ENCODE measurements around the gene FMO5.
"Not testable (repeated sequence)": the region's sequence is repeated elsewhere in the genome, so short reads cannot be mapped to it uniquely, and the experiment has no call there.

Gene FMO5

GRCh38 chr1:147238925-147239820, 14.0 kb upstream of the FMO5 start:
- DNase-seq (ENCODE audit: low read depth): no peak

DNA sequence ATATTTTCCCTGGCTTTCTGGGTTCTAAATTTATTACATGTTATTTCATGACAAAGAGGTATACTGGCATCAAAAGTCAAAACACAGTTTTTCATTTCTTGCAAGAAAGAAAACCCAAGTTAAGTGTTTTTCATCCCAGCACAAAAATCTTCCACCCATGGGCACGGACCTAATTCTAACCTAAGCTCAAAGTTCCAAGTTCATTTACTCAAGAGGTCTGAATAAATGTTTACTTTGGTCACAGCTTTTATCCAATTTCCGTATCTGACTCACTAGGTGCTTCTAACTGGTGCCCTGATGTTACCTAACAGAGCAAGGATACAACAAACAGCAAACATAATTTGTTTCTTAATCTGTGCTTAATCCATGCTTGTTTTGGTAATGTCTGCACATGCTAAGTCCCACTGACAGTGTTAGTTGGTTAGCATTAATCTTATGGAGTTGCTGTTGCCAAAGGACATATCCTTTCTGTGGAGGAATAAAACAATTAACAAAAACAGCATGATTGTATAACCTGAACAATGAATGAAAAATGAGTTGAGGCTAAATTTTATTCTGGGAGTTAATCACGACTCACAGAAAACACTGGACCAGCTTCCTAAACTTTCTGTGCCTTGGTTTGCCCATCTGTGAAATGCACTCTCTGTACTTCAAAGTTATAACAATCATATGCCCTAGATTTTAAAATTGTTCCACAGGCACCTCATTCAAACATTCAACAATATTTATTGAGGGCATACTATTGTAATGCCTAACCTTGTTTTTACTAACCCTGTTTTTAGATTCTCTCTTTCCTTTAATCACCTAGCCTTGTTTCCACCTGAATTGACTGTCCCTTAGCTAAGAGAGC, 13.1 kb upstream of the FMO5 start:
- DNase-seq (ENCODE audit: low read depth): no peak

GRCh38 chr1:147236959-147237791, 12.0 kb upstream of the FMO5 start:
- DNase-seq (ENCODE audit: low read depth): no peak

DNA sequence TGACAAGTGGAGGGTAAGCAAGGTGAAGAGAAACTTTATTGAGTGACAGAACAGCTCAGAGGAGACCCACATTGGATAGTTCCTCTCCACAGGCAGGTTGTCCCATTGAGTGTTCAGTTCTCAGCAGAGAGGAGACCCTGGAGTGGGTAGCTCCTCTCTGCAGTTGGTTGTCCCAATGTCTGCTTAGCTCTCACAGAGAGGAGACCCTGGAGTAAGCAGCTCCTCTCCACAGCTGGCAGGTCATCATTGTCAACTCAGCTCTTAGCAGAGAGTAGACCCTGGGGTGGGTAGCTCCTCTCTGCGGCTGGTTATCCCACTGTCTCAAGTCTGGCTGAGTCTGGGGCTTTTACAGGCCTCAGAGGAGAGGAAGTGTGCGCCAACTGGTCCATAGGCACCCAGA, 11.3 kb upstream of the FMO5 start:
- DNase-seq (ENCODE audit: low read depth): no peak

- DNase-seq (ENCODE audit: low read depth): no peak
Observed at GRCh38 chr1:147235822-147236221, 10.7 kb upstream of the FMO5 start.

DNA sequence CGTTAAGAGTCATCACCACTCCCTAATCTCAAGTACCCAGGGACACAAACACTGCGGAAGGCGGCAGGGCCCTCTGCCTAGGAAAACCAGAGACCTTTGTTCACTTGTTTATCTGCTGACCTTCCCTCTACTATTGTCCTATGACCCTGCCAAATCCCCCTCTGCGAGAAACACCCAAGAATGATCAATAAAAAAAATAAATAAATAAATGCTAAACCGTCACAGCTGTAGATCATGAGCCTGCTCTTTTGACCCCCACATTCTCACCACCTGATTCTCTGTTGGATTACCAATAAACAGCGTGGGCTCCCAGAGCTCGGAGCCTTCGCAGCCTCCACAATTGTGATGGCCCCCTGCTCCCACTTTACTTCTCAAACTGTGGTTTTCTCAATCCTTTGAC, 8.8 kb upstream of the FMO5 start:
- DNase-seq (ENCODE audit: low read depth): not testable (repeated sequence)

GRCh38 chr1:147231032-147231431, 5.9 kb upstream of the FMO5 start:
- not testable (repeated sequence) for DNase-seq (ENCODE audit: low read depth)

- no peak for DNase-seq (ENCODE audit: low read depth)
Observed at GRCh38 chr1:147223740-147224615, 1.2 kb downstream of the FMO5 start.

GRCh38 chr1:147218606-147219005, 6.5 kb downstream of the FMO5 start:
- DNase-seq (ENCODE audit: low read depth): no peak

DNA sequence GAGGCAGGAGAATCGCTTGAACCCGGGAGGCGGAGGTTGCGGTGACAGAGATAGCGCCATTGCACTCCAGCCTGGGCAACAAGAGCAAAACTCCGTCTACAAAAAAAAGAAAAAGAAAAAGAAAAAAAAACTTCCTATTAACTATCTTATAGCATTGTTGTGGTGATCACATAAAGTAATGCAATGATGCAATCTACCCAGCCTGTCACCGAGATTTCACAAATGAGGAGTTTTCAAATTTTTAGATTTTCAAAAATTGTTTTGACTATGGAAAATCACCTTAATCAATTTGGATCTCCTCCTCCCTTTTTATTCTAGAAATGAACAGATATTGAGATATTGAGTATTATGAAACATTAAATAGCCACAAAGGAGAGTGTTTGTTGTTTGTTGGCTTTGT, 8.0 kb downstream of the FMO5 start:
- no peak for DNase-seq (ENCODE audit: low read depth)

- no peak for DNase-seq (ENCODE audit: low read depth)
Observed at GRCh38 chr1:147216124-147216523, 9.0 kb downstream of the FMO5 start.

- no peak for DNase-seq (ENCODE audit: low read depth)
Observed at GRCh38 chr1:147215540-147215916, 9.6 kb downstream of the FMO5 start.

DNA sequence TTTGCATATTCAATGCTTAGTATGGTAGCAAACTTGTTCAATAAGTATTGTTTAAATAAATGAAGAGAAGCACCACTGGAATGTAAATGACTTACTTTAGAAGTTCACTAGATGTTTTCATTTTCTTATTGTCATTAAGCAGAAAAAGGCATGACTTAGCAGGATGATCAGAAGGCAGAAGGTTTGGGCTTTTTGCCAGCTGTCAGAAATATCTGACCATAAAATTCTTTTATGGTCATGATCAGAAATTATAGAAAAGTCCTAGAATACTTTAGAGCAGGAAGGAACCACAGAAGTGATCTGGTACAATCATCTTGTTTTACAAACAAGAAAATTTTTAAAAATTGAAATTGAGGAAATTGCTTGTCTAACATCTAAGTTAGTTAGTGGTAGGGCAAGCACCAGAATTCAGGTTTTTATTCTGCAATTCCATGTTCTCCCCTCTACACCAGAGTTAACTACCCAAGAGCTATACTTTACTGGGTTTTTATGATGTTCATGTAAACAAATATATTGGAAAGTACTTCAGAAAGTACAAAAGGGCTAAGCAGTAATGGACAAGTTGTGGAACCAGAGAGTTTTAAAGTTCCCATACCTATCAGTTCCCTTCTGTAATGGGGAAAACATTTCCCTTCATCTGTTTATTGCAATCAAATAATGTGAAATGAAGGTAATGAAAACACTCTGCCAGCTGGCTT, 10.1 kb downstream of the FMO5 start:
- no peak for DNase-seq (ENCODE audit: low read depth)

- no peak for DNase-seq (ENCODE audit: low read depth)
Observed at GRCh38 chr1:147214325-147214724, 10.8 kb downstream of the FMO5 start.

- DNase-seq (ENCODE audit: low read depth): no peak
Observed at GRCh38 chr1:147213271-147213670, 11.9 kb downstream of the FMO5 start.

GRCh38 chr1:147211577-147211976, 13.6 kb downstream of the FMO5 start:
- no peak for DNase-seq (ENCODE audit: low read depth)

DNA sequence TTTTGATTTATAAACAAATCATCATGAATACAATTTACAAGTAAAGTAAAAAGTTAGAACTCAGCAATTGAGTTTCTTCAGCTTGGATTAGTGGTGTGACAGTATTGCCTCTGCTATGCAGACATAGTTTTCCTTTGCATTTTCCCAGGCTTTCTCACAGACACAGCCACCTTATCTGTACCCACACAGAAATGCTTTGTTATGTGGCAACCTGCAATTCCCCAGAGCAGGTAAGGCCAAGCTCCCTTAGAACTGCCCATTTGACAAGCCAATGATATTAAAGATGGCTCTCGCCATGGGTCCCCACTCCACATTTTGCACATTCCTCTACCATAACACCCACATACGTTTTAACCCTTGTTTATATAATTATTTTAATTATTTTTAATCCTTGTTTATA, 14.2 kb downstream of the FMO5 start:
- no peak for DNase-seq (ENCODE audit: low read depth)

DNA sequence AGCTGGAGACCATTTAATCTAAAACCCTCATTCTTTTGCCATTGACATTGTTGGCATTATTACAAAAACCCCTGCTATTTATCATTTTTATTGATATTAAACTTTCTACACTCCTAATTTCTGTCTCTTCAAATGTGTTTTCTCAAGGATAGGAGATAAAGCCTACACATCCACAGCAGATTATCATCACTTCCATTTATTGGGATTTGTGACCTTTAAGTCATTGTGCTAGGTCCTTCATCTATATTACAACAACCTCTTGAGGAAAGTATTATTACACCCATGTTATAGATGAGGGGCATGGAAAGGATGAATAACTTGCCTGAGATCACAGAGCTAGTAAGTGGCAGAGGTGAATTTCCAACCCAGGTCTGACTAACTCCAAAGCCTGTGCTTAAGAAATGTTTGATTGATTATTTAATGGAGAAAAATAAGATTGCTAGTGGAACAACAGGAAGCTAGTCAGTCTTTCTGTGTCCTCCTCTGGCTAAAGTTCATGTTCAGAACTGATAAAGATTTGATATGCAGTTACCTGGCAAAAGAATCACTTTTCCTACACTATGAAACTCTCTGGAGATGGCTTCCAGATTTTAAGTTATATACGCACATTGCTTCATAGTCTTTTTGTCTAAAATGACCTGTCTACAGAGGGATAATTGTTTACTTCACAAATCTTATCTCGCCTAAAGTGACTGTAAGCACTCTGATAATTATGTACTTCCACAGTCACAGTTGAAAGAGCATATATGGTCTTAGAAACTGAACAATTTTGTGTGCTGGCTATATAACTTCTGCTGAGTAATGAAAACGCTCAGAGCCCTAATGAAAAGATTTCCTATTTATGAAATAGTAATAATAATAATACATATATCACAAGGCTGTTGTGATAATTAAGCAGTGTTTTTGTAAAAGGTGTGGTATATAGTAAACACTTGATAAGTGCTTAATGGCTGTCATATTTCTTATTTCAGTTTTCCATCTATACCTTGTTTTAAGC, 15.0 kb downstream of the FMO5 start:
- no peak for DNase-seq (ENCODE audit: low read depth)

GRCh38 chr1:147208619-147209018, 16.5 kb downstream of the FMO5 start:
- DNase-seq (ENCODE audit: low read depth): no peak

Data from activated gamma-delta T cell treated with anti-CD3 and anti-CD28 coated beads, Interleukin-2, amount 50 U/mL, for 16 hours (primary cell).